Small intestine (tissue), 7 donors: ENCODE measurements around the gene IL21R. TPM values are rescaled to one million over a fixed set of nuclear protein-coding genes. Genes with fewer than 3 reads are reported as not detected.

Source experiments
- DNase-seq, 2 donors: peaks; one replicate each; pipeline versions ENCODE4 v3.0.0 to v3.0.0-alpha.2; 2013
- FAIRE-seq: peaks from 2 replicates; lab custom pipeline; 2012; peaks lifted over from hg19 to GRCh38; lab: Jason Lieb, UNC
- H3K27ac ChIP-seq, 3 donors: one replicate each; pipeline ENCODE4 v1.5.1; 2013; ENCODE audit warnings: low read length in 2 of 3, mild to moderate bottlenecking in 2 of 3, control low read depth in 1 of 3, inconsistent platforms in 1 of 3, low read depth in 1 of 3, moderate library complexity in 1 of 3
- H3K27me3 ChIP-seq, 3 donors: one replicate each; pipeline ENCODE4 v1.6.1; 2013; ENCODE audit warnings: low read length in 3 of 3, inconsistent platforms in 1 of 3; ENCODE audit not compliant: control insufficient read depth in 3 of 3, insufficient read depth in 3 of 3
- H3K36me3 ChIP-seq, 3 donors: one replicate each; pipeline ENCODE4 v1.6.1; 2013; ENCODE audit warnings: low read length in 3 of 3, inconsistent platforms in 1 of 3, low read depth in 1 of 3, mild to moderate bottlenecking in 1 of 3, moderate library complexity in 1 of 3; ENCODE audit not compliant: control insufficient read depth in 3 of 3, insufficient read depth in 2 of 3
- H3K4me1 ChIP-seq, 3 donors: one replicate each; pipeline ENCODE4 v1.6.1; 2013; ENCODE audit warnings: low read length in 2 of 3, inconsistent platforms in 1 of 3, low read depth in 1 of 3, mild to moderate bottlenecking in 1 of 3, moderate library complexity in 1 of 3; ENCODE audit not compliant: control insufficient read depth in 3 of 3, insufficient read depth in 2 of 3
- H3K4me3 ChIP-seq, 3 donors: one replicate each; pipeline ENCODE4 v1.5.1; 2013; ENCODE audit warnings: low read length in 3 of 3, control low read depth in 1 of 3, inconsistent platforms in 1 of 3, low read depth in 1 of 3, mild to moderate bottlenecking in 1 of 3, moderate library complexity in 1 of 3
- H3K9me3 ChIP-seq, 2 donors: one replicate each; pipeline ENCODE4 v1.6.1; 2013; ENCODE audit warnings: low read depth in 1 of 2, low read length in 1 of 2; ENCODE audit not compliant: control insufficient read depth in 2 of 2, insufficient read depth in 1 of 2
- WGBS, 3 donors: extraction: QIAGEN DNeasy Blood & Tissue Kit; methylation state at CpG; one replicate each; pipeline ENCODE4 v1.1.7; 2013; 5-methylcytosine and 5-hydroxymethylcytosine counted together
- polyA plus RNA-seq, 4 donors: library from polyadenylated mRNA; stranded (reverse) in 3 of 4; unstranded in 1 of 4; fragments of 200-250 nt in 3 of 4; fragments of 120-200 nt in 1 of 4; gene quantifications; one replicate each; pipeline versions ENCODE4 v1.2.1 to v1.2.3, GENCODE V29; 2013
- donor health status: healthy with polysubstance abuse.
- donor health status: control.
- donor health status: control.
- donor health status: Bipolar disorder and iron deficiency.
- donor health status: healthy.

IL21R gene
- polyA plus RNA-seq, 4 donors: under 0.01 to 0.85 (median 0.33) TPM

DNA sequence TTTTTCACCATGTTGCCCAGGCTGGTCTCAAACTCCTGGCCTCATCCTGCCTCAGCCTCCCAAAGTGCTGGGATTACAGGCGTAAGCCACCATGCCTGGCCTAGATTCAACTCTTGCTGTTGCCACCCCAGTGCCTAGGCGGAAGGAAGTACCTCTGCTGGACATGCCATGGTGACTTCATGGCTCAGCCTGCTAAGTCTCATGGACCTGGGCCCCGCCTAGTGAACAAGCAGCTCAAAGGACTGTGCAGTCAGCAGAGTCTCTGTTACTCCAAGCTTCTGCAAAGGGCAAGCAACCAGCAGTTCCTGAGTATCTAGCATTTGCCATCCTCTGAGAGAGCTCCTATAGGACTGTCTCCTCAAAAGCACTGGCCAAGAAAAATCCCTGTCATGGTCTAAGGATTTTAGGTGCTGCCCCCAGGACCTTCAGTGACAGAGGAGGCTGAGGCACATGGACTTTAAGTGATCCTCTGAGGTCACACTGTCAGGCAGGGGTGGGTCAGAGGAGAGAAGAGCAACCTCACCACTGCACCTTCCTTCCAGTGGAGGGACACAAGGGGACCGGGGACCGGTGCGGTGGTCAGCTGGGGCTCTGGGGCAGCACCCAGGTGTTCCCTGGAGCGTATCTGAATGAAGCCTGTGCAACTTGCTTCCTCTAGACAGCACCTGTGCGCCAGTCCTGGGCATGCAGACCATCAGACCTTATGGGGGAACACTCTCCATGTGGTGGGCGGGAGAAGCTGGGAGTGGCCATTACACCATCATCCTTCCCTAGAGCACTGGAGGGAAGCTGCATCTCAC, 71.3 kb downstream of the IL21R start:
- Histone ChIP-seq H3K4me1 (no peaks in the 10 kb centered on the region), H3K4me3 (no peak overlapping the region), H3K27ac (no peak overlapping the region), H3K9me3 (no peaks in the 10 kb centered on the region), H3K27me3 (no peaks in the 10 kb centered on the region), H3K36me3 (peaks cover 22 to 86% (median 38%) of the 10 kb centered on the region in 3 donors)
- no peak for FAIRE-seq
- 97 to 99% (median 98%) methylated on average over 9 of the region's 9 CpGs for WGBS, 3 donors
- no peak for DNase-seq

DNA sequence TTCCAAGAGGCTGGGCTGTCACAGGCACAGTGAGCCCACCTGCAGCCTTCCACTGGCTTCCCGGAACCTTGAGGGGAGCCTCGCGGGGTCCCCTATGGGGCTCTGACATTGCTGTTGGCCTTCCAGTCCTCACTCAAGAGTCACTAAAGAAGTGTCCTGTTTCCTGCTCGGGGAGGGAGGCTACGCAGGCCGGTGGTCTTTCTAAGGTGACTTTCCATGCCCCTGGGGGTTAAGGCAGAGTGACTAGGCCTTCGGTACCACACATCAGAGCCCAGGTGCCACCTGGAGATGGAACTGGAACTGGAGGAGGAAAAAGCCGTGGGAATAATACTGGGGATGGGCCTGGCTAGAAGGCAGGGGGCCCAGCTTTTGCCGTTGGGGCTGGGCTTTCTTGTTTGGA, 72.1 kb downstream of the IL21R start:
- 93 to 98% (median 95%) methylated on average over 9 of the region's 9 CpGs for WGBS, 3 donors
- DNase-seq: no peak
- Histone ChIP-seq H3K4me3 (no peak overlapping the region), H3K27me3 (no peaks in the 10 kb centered on the region), H3K36me3 (peaks cover 22 to 79% (median 34%) of the 10 kb centered on the region in 3 donors), H3K27ac (no peak overlapping the region), H3K4me1 (no peaks in the 10 kb centered on the region), H3K9me3 (no peaks in the 10 kb centered on the region)
- no peak for FAIRE-seq

DNA sequence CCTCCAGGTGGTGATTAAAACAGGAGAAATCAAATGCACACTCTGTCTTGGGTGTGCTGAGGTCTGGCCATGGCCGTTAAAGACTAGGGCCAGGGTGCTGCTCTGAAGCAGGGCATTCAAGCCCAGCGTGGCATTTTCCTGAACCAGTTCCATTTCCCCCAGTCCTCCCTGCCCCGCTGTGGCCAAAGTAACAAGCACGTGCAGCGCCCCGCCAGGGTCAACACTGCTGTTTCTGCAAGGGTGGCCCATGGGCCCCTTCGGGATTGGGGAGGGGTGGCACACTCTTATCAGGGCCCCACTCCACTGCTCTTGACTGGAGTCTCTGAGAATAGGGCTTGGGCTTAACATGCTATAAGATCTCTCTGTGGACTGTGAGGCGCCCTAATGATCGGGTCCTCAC, 72.9 kb downstream of the IL21R start:
- Histone ChIP-seq H3K4me1 (no peaks in the 10 kb centered on the region), H3K4me3 (no peak overlapping the region), H3K27me3 (no peaks in the 10 kb centered on the region), H3K36me3 (peaks cover 19 to 70% (median 30%) of the 10 kb centered on the region in 3 donors), H3K9me3 (no peaks in the 10 kb centered on the region), H3K27ac (no peak overlapping the region)
- WGBS, 3 donors: 86 to 93% (median 89%) methylated on average over 9 of the region's 9 CpGs
- FAIRE-seq: no peak
- no peak for DNase-seq

DNA sequence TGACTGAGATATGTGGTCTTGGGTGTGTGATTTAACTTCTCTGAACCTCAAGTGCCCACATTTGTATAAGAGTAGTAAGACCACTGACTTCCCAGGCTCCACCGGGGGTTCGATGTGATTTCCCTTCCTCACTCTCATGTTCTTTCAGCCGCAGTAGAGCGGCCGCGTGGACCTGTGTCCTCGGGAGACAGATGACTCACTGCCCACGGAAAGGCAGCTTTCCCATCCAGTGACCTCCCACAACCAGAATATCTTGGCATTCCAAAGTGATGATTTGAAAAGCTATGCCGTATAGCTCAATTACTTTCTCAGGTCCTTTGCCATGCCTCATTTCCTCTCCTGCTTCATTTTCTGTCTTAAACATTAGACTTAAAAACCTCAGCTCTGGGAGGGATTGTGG, 73.6 kb downstream of the IL21R start:
- WGBS, 3 donors: 89 to 93% (median 92%) methylated on average over 9 of the region's 9 CpGs
- DNase-seq (no peak), FAIRE-seq (no peak)
- Histone ChIP-seq H3K9me3 (no peaks in the 10 kb centered on the region), H3K27ac (no peak overlapping the region), H3K36me3 (peaks cover 19 to 64% (median 26%) of the 10 kb centered on the region in 3 donors), H3K4me3 (no peak overlapping the region), H3K4me1 (no peaks in the 10 kb centered on the region), H3K27me3 (no peaks in the 10 kb centered on the region)

DNA sequence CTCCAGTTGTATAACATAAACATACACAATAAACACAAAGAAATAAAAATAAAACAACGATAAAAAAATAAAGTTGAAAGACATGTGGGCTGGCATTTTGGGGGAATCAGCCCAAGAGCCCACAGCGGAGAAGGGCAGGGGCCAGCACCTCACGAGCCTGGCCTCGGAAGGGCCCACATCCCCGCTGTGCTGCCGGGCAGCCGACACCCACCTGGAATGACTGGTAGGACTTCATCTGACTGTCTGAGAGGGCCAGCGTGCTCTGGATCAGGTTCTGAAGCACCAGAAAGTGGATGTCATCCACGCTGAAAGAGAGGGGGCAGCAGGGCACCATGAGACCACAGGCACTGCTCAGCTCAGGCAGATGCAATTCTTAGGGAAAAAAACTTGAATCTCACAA, 74.3 kb downstream of the IL21R start:
- DNase-seq (no peak), FAIRE-seq (no peak)
- no peaks in the 10 kb centered on the region for H3K27me3 ChIP-seq
- no peaks in the 10 kb centered on the region for H3K9me3 ChIP-seq
- H3K36me3 ChIP-seq: peaks cover 21 to 63% (median 23%) of the 10 kb centered on the region in 3 donors
- no peaks in the 10 kb centered on the region for H3K4me1 ChIP-seq
- H3K4me3 ChIP-seq: no peak overlapping the region
- no peak overlapping the region for H3K27ac ChIP-seq
- WGBS, 3 donors: 88 to 94% (median 89%) methylated on average over 9 of the region's 9 CpGs

DNA sequence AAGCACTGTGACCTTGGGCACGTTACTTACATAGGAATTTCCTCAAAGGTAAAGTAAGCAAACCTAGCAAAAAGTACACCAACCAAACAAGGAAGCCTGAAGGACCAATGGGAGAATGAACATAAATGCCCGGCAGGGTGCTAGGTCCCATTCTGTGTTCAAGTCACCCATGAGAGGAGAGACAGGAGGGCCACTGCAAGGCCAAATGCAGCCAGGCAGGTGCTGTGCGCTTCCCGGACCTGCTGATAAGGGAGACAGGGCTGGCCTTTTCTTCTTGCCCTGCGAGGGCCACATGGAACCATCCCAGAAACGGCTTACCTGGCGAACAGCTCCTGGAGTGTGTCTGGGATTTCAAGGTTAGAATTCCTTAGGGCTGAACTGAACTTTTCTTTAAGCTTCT, 78.8 kb downstream of the IL21R start:
- Histone ChIP-seq H3K27ac (no peak overlapping the region), H3K27me3 (no peaks in the 10 kb centered on the region), H3K4me1 (peaks cover 0 to 10% (median 0%) of the 10 kb centered on the region in 3 donors), H3K36me3 (peaks cover 25 to 65% (median 30%) of the 10 kb centered on the region in 3 donors), H3K4me3 (no peak overlapping the region), H3K9me3 (no peaks in the 10 kb centered on the region)
- WGBS, 3 donors: 85 to 92% (median 89%) methylated on average over 7 of the region's 7 CpGs
- no peak for FAIRE-seq
- no peak for DNase-seq

DNA sequence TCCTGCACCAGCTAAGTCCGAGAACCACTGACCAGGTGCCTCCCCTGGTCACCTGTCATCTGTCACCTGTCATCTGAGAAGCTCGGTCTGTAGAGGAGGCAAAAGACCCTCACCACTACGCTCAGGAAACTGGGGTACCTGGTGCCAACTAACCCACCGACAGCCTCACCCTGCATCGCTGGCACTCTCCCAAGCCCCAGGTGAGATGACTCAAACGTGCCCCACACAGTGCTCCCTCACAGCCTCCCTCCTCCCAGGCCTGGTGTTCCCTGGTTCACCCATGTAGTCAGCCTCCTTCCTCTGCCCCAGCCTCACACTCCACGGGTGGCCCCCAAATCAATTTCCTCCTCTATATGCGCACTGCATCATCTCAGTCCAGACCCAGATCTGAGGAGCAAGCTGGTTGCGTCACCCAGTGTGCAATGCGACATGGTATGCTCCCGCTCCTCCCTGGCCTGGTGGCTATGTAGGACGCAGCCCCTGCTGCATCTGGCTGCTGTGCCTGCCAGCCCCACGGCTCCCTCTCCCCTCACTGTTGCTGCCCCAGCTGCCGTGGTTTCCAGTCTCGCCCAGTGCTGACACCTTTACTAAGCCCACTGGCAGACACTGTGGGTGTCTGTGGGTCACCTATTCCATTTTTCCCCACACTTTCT, 79.4 kb downstream of the IL21R start:
- 91 to 92% (median 92%) methylated on average over 15 of the region's 15 CpGs for WGBS, 3 donors
- no peak for FAIRE-seq
- peaks cover 25 to 65% (median 29%) of the 10 kb centered on the region in 3 donors for H3K36me3 ChIP-seq

DNA sequence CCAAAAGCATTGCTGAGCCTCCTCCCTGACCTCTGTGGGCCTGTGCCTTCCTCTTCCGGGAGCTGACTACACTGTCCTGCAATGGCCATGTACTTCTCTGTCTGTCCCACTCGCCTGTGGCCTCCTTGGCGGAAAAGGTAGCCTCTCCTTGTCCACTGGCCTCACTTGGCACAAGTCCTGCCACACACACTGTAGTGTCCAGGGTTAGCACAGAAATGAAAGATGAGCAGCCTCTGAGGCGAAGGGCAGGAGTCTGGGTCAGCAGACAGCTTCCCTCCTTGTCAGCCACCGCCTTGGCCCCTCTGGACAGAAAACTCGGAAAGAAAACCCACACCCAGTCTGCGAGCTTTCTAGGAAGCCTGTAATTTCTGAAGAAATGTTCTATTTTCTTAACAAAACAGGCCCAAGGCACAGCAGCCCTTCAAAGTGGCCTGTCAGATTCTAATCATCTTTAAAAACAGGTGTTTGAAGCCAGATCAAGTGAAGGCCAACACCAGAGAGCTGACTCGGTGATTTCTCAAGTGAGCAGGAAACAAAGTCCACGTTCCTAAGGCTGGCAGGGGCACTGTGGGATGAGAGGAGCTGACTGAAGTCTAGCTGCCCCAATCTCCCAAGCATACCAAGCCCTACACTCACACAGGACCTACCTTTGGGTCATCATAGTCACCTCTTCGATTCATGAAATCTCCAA, 80.6 kb downstream of the IL21R start:
- WGBS, 3 donors: 78 to 90% (median 78%) methylated on average over 10 of the region's 10 CpGs
- H3K36me3 ChIP-seq: peaks cover 27 to 67% (median 30%) of the 10 kb centered on the region in 3 donors
- peak overlapping the region in 1 of 3 donors; percentile 38 for H3K27ac ChIP-seq
- no peak overlapping the region for H3K4me3 ChIP-seq
- peak; percentile 40 to 52 for DNase-seq
- H3K4me1 ChIP-seq: peaks cover 0 to 10% (median 0%) of the 10 kb centered on the region in 3 donors
- no peaks in the 10 kb centered on the region for H3K27me3 ChIP-seq
- FAIRE-seq: no peak
- H3K9me3 ChIP-seq: no peaks in the 10 kb centered on the region

More for the DNA sequence above, 79.4 kb downstream of the IL21R start:
- H3K27ac ChIP-seq: no peak overlapping the region
- H3K9me3 ChIP-seq: no peaks in the 10 kb centered on the region
- DNase-seq: no peak
- no peaks in the 10 kb centered on the region for H3K27me3 ChIP-seq
- peaks cover 0 to 10% (median 0%) of the 10 kb centered on the region in 3 donors for H3K4me1 ChIP-seq
- H3K4me3 ChIP-seq: no peak overlapping the region
